GM12892 (cell line): ENCODE results near the gene MLYCD.

ENCODE experiments used
- POLR2AphosphoS5 ChIP-seq: IDR thresholded peaks from 2 replicates; pipeline ENCODE4 v1.6.1; 2011; ENCODE audit warnings: low read depth, low read length, control low read depth
- TAF1 ChIP-seq: IDR thresholded peaks from 2 replicates; pipeline ENCODE4 v1.6.1; 2011; ENCODE audit warnings: low read depth, mild to moderate bottlenecking, control low read depth, low read length, borderline replicate concordance

DNA sequence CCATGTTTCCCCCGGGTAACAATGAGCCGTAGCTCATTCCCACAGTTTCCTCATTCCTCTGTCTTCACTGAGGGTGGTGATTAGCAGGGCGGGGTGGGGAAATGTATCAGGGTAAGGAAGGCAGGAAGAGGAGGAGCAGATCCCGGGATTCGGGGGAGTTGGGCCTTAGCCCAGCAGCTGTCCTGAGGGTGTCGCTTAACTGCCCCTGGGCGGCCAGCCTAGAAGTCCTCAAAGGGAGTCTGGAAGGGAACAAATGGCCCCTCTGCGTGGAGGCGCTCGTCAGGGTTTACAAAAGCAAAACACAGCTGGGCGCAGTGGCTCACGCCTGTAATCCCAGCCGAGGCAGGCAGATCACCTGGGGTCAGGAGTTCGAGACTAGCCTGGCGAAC lies 14.3 kb downstream of the MLYCD start:
- TF ChIP-seq TAF1 (no peak), POLR2AphosphoS5 (no peak)
